Heart left ventricle (tissue), 13 donors: ENCODE data around the gene SLC35F3.

Experiments
- POLR2A ChIP-seq, 2 donors: fragments of 450-650 bp; IDR thresholded peaks; one replicate each; pipeline ENCODE4 v1.6.1; 2017; ENCODE audit warnings: antibody characterized with exemption in 2 of 2, mild to moderate bottlenecking in 2 of 2, moderate library complexity in 2 of 2
- TF ChIP-seq, protein P1 (sequence below), 12 donors: fragments of 200-600 bp; sonication (generic) in 4 of 12; IDR thresholded peaks; one replicate each; pipeline versions ENCODE4 v1.5.0 to v1.8.0; 2018 to 2022; ENCODE audit warnings: antibody characterized with exemption in 12 of 12, mild to moderate bottlenecking in 5 of 12
- donor health status: ischemic (EF 13 %, LVEDD 7.1; RV severe dilation, severe dysfunction).
- donor health status: DM: no; HTN: yes; CAD: no.
- donor health status: DM: no; HTN: no; CAD: no.
- donor health status: ischemic (EF 25% LVEDD 6.9; RV normal size, moderate dysfunction).
- donor health status: ischemic (EF 25% LVEDD 5.7; RV mildly dilated, moderate dysfunction).
- donor health status: ischemic (EF 35%, LVEDD 5.7; RV mildly dilated, moderate dysfunction).
- donor health status: nonischemic (EF 11% LVEDD 7.7; RV severe dilation, severe dysfunction).
- donor health status: DM: yes; HTN: yes; CAD: no.
- donor health status: PGD.
- donor health status: ischemic (EF 29% LVEDD 5.4; RV normal size, mild dysfunction).
- donor health status: nonischemic (EF 23%, LVEDD 6.1; RV moderate dilation, normal function).

DNA sequence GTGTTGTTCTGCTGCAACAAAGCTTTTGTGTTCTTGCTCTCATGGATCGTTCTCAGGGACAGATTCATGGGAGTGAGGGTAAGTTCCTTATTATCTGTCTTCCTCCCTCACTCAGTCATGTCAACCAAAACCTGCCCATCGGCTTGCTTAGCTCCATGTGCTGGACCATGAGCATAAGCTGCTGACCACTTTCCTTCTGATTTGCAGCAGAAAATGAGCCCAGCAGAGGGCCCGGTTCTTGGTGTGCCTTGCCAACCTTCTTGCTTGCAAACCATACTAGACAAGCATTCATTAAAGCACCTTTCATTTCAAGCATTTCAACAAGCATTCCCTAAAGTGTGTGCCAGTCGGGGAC lies 404.7 kb downstream of the SLC35F3 start:
- TF ChIP-seq, protein P1, sequence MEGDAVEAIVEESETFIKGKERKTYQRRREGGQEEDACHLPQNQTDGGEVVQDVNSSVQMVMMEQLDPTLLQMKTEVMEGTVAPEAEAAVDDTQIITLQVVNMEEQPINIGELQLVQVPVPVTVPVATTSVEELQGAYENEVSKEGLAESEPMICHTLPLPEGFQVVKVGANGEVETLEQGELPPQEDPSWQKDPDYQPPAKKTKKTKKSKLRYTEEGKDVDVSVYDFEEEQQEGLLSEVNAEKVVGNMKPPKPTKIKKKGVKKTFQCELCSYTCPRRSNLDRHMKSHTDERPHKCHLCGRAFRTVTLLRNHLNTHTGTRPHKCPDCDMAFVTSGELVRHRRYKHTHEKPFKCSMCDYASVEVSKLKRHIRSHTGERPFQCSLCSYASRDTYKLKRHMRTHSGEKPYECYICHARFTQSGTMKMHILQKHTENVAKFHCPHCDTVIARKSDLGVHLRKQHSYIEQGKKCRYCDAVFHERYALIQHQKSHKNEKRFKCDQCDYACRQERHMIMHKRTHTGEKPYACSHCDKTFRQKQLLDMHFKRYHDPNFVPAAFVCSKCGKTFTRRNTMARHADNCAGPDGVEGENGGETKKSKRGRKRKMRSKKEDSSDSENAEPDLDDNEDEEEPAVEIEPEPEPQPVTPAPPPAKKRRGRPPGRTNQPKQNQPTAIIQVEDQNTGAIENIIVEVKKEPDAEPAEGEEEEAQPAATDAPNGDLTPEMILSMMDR (IDR thresholded peaks at IDR 0.05) = no peak
- TF ChIP-seq POLR2A (IDR thresholded peaks at IDR 0.05) = no peak
